ENCODE measurements around the gene CRIP1. TPM values are rescaled to one million over a fixed set of nuclear protein-coding genes. Genes with fewer than 3 reads are reported as not detected.

The CRIP1 gene
- total RNA-seq, 2 donors from 2014 or later: 451 to 842 TPM

DNA sequence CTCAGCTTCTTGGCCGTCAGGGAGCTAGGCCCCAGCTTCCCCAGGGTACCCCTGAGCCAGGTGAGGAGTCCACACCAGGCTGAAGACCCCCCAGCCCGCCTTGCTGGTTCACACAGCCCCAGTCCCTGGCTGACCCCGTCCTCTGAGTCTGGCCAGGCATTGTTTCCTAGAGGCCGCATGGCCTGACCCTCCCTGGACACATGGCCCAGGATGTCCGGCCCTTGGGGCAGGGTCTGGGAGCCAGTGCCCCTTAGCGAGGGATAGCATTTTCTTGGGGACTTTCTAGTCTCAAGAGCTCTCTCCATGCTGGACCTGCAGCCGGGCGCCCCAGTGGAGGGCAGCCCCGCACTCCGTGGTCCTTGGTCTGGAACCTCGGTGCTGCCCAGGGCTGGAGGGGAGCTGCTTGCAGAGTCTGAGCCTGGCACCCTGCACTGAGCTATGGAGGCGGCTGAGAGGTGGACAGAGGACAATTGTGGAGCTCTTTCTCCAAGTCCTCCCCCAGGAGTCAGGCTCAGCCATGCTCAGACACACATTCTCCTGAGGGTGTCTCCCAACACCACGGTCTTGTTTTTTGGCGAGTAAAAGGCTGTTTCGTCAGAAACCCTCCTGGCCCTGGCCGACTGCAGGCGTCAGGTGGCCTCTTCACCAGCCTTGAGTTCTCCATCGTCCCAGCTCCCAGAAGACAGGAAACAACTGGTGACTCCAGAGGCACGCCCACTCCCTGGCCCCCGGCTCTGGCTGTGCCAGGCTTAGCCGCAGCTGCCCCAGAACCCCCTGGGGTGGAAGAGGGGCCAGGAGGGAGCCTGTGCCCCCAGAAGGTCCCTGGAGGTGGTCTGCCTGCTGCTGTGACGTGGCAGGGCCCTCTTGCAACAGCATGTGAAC, 29.7 kb upstream of the CRIP1 start:
- no peaks in the 10 kb centered on the region for H3K27me3 Mint-ChIP-seq
- no peaks in the 10 kb centered on the region for H3K9me3 ChIP-seq (ENCODE audit: control insufficient read depth, low read length, poor library complexity, severe bottlenecking)
- peaks cover 2% of the 10 kb centered on the region for H3K4me1 Mint-ChIP-seq
- ATAC-seq (no peak), DNase-seq (no peak)
- no peaks in the 10 kb centered on the region for H3K36me3 Mint-ChIP-seq (ENCODE audit: low read depth)
- H3K27ac Mint-ChIP-seq: no peak overlapping the region
- H3K4me3 Mint-ChIP-seq: no peak overlapping the region

- ATAC-seq (no peak), DNase-seq (no peak)
- Mint-ChIP-seq H3K27ac (no peak overlapping the region), H3K4me3 (no peak overlapping the region), H3K27me3 (no peaks in the 10 kb centered on the region), H3K36me3 (ENCODE audit: low read depth) (no peaks in the 10 kb centered on the region), H3K4me1 (peaks cover 2% of the 10 kb centered on the region)
- no peaks in the 10 kb centered on the region for H3K9me3 ChIP-seq (ENCODE audit: control insufficient read depth, low read length, poor library complexity, severe bottlenecking)
Measured at GRCh38 chr14:105458010-105458409, 28.7 kb upstream of the CRIP1 start.

- no peak for ATAC-seq
- no peaks in the 10 kb centered on the region for H3K27me3 Mint-ChIP-seq
- H3K36me3 Mint-ChIP-seq (ENCODE audit: low read depth): no peaks in the 10 kb centered on the region
Measured at GRCh38 chr14:105458571-105458970, 28.1 kb upstream of the CRIP1 start.

GRCh38 chr14:105460116-105460515, 26.6 kb upstream of the CRIP1 start:
- ATAC-seq: no peak
- Mint-ChIP-seq H3K4me3 (no peak overlapping the region), H3K27me3 (no peaks in the 10 kb centered on the region), H3K36me3 (ENCODE audit: low read depth) (no peaks in the 10 kb centered on the region), H3K4me1 (peaks cover 2% of the 10 kb centered on the region), H3K27ac (no peak overlapping the region)
- DNase-seq: no peak
- H3K9me3 ChIP-seq (ENCODE audit: control insufficient read depth, low read length, poor library complexity, severe bottlenecking): no peaks in the 10 kb centered on the region

More at GRCh38 chr14:105458571-105458970, 28.1 kb upstream of the CRIP1 start:
- no peak overlapping the region for H3K4me3 Mint-ChIP-seq
- no peaks in the 10 kb centered on the region for H3K9me3 ChIP-seq (ENCODE audit: control insufficient read depth, low read length, poor library complexity, severe bottlenecking)
- no peak for DNase-seq
- no peak overlapping the region for H3K27ac Mint-ChIP-seq
- peaks cover 2% of the 10 kb centered on the region for H3K4me1 Mint-ChIP-seq

DNA sequence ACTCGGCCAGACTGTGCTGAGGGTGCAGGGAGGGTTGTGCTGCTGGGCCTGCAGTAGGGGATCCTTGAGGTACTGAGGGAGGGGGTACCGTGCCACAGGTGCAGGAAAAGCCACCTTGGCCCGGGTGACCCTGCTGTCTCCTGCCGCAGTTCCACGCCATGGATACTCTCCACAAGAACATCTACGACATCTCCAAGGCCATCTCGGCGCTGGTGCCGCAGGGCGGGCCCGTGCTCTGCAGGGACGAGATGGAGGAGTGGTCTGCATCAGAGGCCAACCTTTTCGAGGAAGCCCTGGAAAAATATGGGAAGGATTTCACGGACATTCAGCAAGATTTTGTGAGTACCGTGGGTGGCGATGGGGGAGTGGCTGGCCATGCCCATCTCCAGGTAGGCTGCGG, 26.1 kb upstream of the CRIP1 start:
- no peaks in the 10 kb centered on the region for H3K4me1 Mint-ChIP-seq
- no peak for ATAC-seq

DNA sequence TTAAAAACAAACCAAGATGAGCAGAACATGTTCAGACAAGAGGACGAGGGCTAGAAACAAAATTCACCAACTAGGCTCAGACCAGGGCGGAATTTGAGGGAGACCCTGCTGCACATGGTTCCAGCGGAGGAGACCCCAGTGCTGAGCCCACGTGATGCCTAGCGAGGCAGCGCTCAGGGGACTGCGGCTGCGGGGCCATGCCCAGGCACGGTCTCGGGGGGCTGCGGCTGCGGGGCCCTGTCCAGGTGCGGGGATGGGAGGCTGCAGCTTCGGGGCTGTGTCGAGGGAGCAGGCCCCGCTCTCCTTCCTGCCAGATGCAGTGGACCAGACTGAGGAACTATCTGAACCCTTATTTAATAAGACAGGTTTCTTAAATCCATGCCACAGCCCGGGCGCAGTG, 24.8 kb upstream of the CRIP1 start:
- no peak overlapping the region for H3K4me3 Mint-ChIP-seq
- DNase-seq: no peak
- H3K36me3 Mint-ChIP-seq (ENCODE audit: low read depth): no peaks in the 10 kb centered on the region
- no peaks in the 10 kb centered on the region for H3K9me3 ChIP-seq (ENCODE audit: control insufficient read depth, low read length, poor library complexity, severe bottlenecking)
- no peak for ATAC-seq
- no peak overlapping the region for H3K27ac Mint-ChIP-seq
- H3K27me3 Mint-ChIP-seq: no peaks in the 10 kb centered on the region
- H3K4me1 Mint-ChIP-seq: no peaks in the 10 kb centered on the region

More for the DNA sequence above, 26.1 kb upstream of the CRIP1 start:
- H3K36me3 Mint-ChIP-seq (ENCODE audit: low read depth): no peaks in the 10 kb centered on the region
- H3K27ac Mint-ChIP-seq: no peak overlapping the region
- H3K27me3 Mint-ChIP-seq: no peaks in the 10 kb centered on the region
- no peaks in the 10 kb centered on the region for H3K9me3 ChIP-seq (ENCODE audit: control insufficient read depth, low read length, poor library complexity, severe bottlenecking)
- DNase-seq: no peak
- no peak overlapping the region for H3K4me3 Mint-ChIP-seq

DNA sequence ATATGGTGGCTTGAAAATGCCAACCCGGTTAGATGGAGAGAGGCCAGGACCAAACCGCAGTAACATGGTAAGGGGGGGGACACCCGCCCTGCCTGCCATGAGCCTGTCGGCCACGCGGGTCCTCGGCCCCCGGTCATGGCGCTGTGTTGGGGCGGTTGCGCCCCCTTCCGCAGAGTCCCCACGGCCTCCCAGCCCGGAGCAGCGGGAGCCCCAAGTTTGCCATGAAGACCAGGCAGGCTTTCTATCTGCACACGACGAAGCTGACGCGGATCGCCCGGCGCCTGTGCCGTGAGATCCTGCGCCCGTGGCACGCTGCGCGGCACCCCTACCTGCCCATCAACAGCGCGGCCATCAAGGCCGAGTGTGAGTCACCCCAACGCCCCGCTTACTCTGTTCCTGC, 22.2 kb upstream of the CRIP1 start:
- no peaks in the 10 kb centered on the region for H3K4me1 Mint-ChIP-seq
- no peaks in the 10 kb centered on the region for H3K36me3 Mint-ChIP-seq (ENCODE audit: low read depth)
- no peak overlapping the region for H3K27ac Mint-ChIP-seq
- H3K4me3 Mint-ChIP-seq: no peak overlapping the region
- no peaks in the 10 kb centered on the region for H3K27me3 Mint-ChIP-seq
- ATAC-seq (no peak), DNase-seq (no peak)
- no peaks in the 10 kb centered on the region for H3K9me3 ChIP-seq (ENCODE audit: control insufficient read depth, low read length, poor library complexity, severe bottlenecking)

DNA sequence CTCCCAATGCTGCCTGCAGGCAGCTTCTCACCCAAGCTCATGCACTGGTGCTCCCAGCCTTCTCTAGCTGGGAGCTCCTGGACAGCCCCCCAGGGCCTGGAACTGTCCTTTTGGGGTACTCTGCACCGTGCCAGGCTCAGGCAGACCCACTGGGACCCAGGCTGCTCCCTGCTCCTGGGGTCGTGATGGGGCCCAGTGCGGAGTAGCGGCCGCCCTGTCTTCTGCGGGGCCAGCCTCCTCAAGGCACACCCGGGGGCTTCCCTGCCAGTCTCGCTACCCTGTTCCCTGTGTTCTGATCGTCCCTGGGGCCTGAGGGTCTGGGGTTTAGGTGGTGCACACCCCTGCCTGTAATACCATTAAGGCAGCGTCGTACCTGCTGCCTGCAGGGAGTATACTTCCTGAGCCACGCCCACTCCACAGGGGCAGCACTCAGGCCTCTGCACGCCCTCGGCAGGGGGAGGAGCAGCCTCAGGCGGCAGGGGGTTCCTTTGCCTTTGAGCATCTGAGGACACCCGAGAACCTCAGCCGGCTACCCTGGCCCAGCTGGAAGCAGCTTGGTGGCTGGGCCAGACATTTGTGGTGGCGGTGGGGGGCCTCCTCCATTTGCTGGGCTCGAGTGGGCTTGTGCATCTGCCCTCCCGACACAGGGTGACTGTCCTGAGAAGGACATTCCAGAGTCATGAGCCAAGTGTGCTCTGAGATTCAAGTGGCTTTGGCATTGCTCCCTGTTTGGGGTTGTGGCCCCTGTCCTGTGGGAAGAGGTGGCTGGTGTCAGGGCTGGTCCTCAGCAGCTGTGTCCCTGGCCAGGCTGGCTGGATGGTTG, 21.3 kb upstream of the CRIP1 start:
- Mint-ChIP-seq H3K27ac (no peak overlapping the region), H3K4me1 (no peaks in the 10 kb centered on the region), H3K27me3 (no peaks in the 10 kb centered on the region), H3K4me3 (no peak overlapping the region), H3K36me3 (ENCODE audit: low read depth) (no peaks in the 10 kb centered on the region)
- no peaks in the 10 kb centered on the region for H3K9me3 ChIP-seq (ENCODE audit: control insufficient read depth, low read length, poor library complexity, severe bottlenecking)
- DNase-seq (no peak), ATAC-seq (no peak)

GRCh38 chr14:105466531-105467248, 20.0 kb upstream of the CRIP1 start:
- Mint-ChIP-seq H3K4me3 (no peak overlapping the region), H3K27me3 (no peaks in the 10 kb centered on the region), H3K36me3 (ENCODE audit: low read depth) (no peaks in the 10 kb centered on the region), H3K4me1 (no peaks in the 10 kb centered on the region), H3K27ac (no peak overlapping the region)
- no peak for ATAC-seq
- no peak for DNase-seq
- H3K9me3 ChIP-seq (ENCODE audit: control insufficient read depth, low read length, poor library complexity, severe bottlenecking): no peaks in the 10 kb centered on the region

DNA sequence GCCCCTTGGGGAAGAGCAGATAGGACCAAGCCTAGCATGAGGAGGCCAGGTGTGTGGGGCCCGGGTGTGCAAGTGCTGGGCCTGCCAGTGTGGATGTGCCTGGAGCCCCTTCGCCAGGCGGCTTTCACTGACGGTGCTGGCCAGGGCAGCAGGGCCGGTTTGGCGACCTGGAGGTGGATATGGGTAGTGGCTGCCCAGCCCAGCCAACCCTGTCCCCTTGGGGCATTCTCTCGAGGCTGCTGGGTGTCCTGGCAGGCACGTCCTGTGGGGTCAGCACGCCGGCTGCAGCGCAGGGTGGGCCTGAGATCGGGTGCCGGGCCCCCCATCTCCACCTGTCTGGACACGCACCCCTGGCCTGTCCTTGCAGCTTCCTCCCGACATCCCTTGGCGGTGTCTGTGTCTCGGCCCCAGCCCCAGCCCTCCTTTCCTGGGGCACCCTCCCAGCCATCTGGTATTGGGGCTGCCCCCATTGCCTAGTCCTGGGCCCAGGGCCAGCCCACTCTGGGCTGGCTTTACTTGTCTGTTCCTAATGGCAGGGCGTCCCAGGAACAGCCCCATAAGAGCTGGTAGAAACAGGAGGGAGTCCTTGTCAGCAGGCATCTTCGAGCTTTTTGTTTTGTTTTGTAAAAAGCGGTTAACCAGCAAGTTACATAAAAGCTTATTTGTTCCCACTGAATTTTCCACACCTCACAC, 19.3 kb upstream of the CRIP1 start:
- DNase-seq: no peak
- H3K4me3 Mint-ChIP-seq: no peak overlapping the region
- no peak for ATAC-seq
- H3K4me1 Mint-ChIP-seq: no peaks in the 10 kb centered on the region
- no peak overlapping the region for H3K27ac Mint-ChIP-seq
- no peaks in the 10 kb centered on the region for H3K9me3 ChIP-seq (ENCODE audit: control insufficient read depth, low read length, poor library complexity, severe bottlenecking)
- no peaks in the 10 kb centered on the region for H3K27me3 Mint-ChIP-seq
- no peaks in the 10 kb centered on the region for H3K36me3 Mint-ChIP-seq (ENCODE audit: low read depth)

DNA sequence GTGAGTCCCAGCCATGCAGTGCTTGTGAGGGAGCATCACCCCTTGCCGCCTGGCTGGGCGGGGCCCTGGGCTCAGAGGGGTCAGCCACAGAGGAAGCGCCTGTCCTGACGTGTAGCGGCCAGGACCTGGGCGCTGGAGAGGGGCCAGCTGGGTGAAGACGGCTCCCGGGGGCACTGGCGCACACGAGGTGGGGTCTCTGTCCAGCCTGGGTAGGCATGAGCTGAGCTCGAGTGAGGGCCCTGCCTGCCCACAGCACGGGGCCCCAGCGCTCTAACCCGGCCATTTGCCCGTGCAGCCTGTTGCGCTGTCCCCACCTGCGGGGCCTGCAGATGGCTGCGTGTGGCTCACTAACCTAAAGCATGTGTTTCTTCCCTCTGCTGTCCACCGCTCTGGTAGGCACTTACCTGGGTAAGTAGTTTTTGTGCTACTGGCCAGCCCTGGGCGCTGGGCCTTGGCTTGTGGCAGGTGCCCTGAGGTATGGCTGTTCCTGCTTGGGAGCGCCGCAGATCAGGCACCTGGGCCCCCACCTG, 18.7 kb upstream of the CRIP1 start:
- H3K9me3 ChIP-seq (ENCODE audit: control insufficient read depth, low read length, poor library complexity, severe bottlenecking): no peaks in the 10 kb centered on the region
- no peak overlapping the region for H3K4me3 Mint-ChIP-seq
- no peaks in the 10 kb centered on the region for H3K27me3 Mint-ChIP-seq
- no peak for ATAC-seq
- DNase-seq: no peak
- H3K27ac Mint-ChIP-seq: no peak overlapping the region
- no peaks in the 10 kb centered on the region for H3K4me1 Mint-ChIP-seq
- H3K36me3 Mint-ChIP-seq (ENCODE audit: low read depth): no peaks in the 10 kb centered on the region

DNA sequence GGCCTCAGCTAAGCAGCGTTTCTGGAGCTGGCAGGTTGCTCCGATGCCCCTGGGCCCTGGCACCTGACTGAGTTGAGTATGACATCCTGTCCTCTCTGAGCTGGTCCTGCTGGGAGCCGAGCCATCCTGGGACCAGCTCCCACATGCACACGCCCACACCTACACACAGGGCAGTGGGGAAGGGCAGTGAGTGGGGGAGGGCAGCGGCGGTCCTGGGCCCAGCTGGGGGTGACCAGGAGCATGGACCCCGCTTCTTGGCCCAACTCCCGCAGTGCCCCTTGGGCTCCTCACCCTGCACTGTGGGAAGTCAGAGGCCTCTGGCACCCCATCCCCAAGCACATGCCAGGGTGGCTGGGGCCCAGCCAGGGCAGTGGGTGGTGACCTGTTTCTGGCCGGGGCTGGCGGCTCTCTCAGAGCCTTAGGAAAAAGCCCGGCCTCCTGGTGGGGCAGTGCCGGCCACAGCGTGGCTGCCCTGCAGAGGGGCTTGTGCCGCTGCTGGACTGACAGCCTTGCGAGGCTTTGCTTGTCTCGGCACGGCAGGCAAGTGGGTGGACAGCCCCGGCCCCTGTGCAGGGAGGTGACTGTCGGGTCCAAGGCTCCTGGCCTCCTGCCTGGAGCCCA, 18.0 kb upstream of the CRIP1 start:
- no peaks in the 10 kb centered on the region for H3K27me3 Mint-ChIP-seq
- ATAC-seq (no peak), DNase-seq (no peak)
- no peaks in the 10 kb centered on the region for H3K9me3 ChIP-seq (ENCODE audit: control insufficient read depth, low read length, poor library complexity, severe bottlenecking)
- H3K4me3 Mint-ChIP-seq: no peak overlapping the region
- H3K27ac Mint-ChIP-seq: no peak overlapping the region
- H3K4me1 Mint-ChIP-seq: no peaks in the 10 kb centered on the region
- no peaks in the 10 kb centered on the region for H3K36me3 Mint-ChIP-seq (ENCODE audit: low read depth)
